GM19372 (cell line): ENCODE data around the gene TMEM266.

Experiments
- ATAC-seq: cut with Tn5 transposase; IDR thresholded peaks from one replicate; pipeline ENCODE4 v1.9.1; 2021; ENCODE audit warnings: mild to moderate bottlenecking, low read depth, moderate library complexity; ENCODE audit not compliant: unreplicated experiment

Gene TMEM266

DNA sequence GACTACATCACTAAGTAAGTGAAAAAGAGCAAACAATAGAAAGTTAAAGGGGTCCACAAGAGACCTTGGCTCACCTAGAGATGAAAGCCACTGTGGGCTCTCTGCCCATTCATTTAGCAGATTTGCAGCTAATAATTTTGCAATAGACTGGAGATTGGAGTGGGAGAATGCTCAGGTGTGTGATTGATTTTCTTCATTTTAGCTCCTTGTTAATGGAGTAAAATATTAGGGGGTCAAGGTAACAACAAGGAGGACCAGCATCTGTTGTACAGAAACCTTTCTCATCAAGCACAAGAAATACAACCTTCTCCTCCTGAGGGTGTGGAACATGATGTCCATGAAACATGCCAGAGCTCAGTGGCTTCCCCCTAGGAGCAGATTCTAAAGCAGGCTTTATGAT, 63.2 kb downstream of the TMEM266 start:
- no peak for ATAC-seq

DNA sequence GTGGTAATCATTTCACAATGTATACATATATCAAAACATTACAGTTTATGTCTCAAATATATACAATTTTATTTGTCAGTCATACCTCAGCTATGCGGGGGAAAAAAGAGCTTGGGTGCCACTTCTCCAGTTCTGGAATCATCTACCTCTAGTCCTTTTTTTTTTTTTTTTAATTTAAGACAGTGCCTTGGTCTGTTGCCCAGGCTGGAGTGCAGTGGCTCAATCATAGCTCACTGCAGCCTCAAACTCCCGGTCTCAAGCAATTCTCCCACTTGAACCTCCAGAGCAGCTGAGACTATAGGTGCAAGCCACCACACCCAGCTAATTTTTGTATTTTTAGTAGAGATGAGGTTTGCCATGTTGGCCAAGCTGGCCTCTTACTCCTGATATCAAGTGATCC, 67.4 kb downstream of the TMEM266 start:
- no peak for ATAC-seq

DNA sequence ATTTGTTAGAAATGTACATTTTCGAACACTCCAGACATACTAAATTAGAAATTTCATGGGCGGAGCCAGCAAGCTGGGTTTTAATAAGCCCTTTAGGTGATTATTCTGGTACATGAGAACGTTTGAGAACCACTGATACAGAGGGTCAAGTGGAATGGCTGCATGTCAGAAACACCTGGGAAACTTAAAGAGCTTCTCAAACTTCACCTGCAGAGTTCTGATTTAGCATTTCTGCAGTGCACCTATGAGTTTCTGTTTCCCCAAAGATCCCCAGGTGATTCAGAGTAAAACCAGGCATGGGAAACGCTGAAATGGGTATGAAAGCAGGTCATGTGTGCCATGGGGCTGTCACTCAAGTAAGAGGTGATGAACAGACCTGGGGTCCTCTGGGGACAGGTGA, 68.1 kb downstream of the TMEM266 start:
- ATAC-seq: no peak

DNA sequence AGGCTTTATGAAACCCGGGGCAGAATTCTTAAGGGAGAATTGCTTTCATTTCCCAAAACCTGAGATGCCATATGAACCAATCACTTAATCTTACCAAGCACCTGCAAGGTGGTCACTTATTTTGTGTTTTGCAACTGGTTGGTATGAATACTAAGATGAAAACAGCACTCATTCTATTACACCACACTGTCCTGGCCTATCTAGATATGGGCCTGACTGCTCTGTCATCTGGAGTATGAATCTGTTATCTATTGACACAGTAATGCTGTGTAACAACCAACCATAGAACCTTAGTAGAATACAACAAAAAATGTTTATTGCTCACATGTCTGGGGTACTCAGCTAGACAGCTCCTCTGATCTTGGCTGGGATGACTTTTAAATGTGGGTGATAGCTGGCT, 74.8 kb downstream of the TMEM266 start:
- no peak for ATAC-seq

DNA sequence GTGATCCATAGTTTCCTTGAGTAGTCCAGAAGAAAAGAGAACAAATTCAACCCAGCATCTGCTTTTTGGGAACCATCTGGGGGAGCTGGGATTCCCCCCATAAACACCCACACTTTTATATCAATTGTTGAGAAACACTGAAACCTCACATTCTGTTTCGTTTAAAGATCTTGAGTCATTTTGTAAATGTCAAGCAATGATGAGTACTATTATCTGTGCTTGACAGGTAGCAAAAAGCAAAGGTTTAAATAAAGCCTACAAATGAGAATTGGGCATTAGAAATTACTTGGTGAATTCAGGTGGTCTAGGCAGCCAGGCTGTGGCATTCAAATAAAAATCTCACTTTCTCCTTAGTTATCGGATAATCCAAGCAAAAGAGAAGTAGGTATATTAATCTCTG, 75.7 kb downstream of the TMEM266 start:
- ATAC-seq: no peak

DNA sequence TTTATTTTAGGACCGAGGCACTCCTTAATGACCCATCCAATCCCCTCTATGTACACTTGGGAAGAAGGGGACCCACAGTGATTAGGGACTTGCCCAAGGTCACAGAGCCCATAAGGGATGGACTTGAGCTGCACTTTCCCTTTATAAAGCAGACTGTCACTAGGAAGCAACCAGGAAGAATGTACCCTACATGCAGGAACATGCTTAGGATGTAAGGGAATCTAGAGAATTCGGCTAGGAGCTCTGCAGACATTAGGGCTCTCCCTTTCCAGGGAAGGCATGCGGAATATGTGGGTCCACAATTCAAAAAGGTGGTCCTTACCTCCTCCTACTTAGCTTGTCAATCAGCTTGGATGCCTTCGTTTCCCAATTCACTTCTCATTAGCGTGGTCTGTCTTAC, 78.7 kb downstream of the TMEM266 start:
- ATAC-seq: no peak

DNA sequence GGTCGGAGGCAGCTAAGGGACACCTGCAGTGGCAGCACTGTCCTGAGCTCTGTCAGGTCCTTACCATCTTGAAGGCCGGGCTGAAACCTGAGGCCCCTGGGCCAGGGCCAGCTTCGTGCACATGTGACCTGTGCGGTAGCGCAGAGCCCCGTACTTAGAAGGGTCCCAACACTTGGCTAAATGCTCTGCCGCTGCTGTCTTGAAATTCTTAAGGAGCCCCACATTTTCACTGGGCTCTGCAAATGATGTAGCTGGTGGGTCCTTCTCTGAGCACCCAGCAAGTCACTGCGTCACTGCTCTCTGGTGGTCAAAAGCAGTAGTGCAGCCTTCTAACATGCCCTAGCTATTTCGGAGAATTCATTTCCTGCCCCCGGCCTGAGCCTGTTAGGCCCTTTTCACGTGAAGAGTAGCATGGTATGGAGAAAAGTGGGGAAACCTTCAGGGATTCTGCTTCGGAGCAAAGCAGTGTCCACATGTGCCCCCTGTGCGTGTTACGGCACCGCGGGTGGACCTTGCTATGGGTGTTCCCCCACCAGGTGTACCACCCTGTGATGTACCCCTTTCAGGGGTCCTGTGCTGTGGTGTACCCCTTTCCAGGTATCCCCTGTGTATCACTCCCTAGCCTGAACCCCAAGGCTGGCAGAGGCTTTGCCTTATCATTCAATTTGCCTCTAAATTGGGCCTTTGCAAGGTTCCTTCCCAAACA, 79.7 kb downstream of the TMEM266 start:
- no peak for ATAC-seq

DNA sequence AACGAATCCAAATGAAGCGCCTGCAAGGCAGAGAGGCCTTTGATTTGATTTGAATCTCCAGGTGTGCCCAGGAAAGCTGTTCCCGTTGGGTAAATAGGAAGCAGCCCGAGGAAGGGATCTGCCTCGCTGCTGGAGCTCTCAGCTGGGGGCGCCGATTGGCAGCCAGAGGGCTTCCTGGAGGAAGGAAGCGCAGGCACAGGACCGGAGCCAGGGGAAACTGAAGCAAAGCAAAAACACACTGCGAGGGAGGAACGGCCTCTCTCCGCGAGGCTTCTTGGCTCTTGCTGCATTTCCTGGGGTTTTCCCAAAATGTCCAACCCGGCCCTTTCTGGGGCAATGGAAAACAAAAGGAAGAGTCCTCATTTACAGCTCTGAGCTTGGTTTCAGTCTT, 80.3 kb downstream of the TMEM266 start:
- no peak for ATAC-seq

DNA sequence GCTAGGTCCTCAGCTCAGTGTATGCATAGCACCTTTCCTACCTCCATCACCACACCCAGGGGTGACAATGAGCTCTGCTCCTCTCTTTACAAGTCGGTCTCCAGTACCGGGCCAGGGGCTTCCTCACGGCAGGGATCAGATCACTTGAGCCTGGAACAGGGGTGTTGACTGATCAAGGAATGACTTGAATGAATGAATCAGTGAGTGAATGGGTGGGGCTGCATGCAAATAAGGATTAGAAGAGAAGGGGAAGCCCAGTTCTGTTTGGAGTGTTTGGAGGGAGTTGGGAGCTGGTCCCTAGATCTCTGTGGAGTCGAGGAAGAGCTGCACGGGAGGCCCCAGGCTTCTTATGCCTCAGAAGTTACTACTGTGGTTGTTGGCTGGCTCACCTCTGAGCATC, 87.0 kb downstream of the TMEM266 start:
- ATAC-seq: no peak

DNA sequence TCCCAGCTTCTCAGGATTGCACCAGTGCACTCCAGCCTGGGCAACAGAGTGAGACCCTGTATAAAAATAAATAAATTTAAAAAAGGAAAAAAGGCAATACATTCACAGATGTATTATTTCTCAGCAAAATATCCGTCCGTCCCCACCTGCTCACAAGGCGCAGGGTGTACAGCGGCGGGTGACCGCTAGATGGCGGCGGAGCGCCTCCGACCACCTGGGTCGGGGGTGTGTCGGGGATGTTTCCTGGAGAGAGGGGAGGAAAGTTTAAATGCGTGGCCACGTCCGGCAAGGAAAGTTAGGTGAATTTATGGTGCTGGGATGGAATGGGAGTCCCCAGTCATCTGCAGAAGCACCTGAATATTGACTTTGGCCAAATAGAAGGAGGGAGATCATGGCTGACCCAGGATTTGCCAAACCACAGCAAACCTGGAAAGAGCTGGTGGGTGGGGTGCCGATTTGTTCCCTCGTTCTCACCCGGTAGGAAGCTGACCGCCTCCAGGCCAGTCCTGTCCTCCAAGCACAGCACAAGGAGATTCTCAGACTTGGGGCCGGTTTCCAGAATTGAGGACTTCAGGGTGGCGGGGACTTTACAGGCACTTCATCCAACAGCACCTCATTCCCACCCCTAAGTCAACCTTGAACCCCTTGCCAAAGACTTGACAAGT, 88.3 kb downstream of the TMEM266 start:
- ATAC-seq: no peak

DNA sequence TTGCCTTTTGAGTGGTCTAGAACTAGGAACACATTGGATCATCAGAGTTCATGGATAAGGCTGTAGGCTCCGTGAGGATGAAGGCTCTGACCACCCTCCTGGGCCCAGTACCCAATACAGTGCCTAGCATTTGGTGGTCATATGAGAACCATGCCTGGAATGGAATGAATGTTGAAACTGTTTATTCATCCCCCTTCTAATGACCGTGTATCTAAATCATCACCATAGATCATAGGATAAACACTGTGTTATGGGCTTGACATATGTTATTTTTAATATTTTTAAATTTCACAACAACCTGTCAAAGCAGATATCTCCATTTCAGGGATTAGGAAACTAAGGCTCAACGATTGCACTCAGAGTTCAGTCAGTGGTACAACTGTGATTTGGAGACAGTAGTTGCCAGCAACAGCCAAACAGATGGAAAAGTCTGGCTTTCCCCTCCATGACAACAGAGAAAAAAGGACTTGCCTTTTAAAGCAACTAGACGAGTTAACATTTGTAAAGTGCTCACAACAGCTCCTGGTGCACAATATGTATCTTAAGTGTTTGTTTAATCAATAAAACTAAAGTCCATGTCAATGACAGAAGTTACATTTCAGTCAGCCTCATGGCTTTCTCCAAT, 89.6 kb downstream of the TMEM266 start:
- ATAC-seq: no peak

DNA sequence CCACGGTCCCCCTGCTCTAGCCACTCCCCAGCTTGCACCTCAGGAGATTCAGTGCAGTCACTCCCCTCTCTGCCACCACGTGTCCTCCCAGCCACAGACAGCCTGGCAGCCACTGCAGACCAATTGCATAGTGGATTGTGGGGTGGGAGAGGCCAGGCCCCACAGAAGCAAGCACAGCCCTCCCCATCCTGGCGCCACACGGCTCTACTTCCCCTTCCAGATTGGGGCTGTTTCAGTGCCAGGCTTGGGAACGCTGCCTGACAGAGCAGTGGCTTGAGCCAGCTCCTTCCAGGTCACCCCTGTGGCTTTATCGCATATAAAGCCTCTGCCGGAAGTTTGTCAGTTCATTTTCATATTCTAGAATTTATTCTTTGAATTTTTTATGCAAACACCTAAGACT, 90.7 kb downstream of the TMEM266 start:
- peak; percentile 18 for ATAC-seq

DNA sequence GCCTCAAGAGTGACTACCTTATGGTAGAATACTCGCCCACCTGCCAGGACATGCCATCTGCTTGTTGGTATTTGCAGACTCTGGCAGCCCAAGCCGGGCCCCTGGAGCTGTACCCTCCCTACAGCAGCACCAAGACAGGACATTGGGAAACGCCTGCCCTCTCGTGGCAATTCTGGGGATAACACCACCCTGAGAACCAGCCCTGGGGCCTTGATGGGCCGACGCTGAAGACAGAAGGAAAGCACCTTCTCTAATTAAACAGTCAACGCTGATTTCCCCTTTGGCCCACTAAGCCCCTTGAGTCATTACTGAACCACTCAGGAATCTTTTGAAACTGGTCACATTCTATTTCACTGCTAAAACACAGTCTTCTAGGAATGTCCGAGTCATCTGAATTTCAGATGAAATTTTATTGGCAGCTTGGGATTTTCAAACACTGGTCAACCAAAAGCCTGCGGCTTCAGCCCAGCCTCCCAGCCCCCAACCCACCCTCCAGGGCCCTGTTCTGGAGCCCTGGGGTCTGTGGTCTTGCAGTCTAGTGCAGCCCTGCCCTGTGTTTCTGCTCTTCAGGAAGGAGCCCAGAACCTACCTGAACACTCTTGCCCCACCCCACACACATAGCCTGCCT, 91.3 kb downstream of the TMEM266 start:
- ATAC-seq: peak; percentile 75

DNA sequence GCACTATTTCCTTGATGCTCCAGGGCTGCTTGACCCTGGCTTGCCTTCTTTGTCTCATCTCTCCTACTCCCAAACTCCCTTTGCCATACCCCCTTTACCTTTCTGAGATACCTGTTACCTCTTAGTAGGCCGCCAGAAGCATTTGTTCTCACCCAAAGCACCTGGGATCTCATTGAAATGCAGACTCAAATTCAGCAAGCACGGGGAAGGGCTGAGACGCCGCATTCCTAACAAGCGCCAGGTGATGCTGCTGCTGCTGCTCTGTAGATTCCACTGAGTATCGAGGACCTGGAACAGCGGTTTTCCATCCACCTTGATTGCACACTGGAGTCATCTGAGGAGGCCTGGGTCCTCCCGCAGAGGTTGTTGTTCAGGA, 91.8 kb downstream of the TMEM266 start:
- no peak for ATAC-seq

DNA sequence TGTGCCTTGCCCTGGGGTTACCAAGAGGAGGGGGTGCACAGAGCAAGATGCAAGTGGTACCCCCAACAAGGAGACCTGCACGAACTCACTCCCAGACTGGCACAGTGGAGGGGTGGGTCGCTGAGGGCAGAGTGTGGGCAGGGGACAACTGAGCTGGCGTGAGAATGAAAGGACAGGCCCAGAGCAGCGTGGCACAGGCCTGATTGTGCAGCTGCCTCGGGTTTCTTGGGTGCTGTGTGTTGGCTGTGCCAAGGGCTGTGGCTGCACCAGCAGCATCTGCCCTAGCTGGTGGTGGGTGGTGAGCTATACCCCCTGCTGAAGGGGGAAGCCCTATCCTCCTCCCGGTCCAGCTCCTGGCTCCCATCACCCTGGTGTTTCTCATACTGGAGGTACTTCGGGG, 92.4 kb downstream of the TMEM266 start:
- ATAC-seq: no peak

DNA sequence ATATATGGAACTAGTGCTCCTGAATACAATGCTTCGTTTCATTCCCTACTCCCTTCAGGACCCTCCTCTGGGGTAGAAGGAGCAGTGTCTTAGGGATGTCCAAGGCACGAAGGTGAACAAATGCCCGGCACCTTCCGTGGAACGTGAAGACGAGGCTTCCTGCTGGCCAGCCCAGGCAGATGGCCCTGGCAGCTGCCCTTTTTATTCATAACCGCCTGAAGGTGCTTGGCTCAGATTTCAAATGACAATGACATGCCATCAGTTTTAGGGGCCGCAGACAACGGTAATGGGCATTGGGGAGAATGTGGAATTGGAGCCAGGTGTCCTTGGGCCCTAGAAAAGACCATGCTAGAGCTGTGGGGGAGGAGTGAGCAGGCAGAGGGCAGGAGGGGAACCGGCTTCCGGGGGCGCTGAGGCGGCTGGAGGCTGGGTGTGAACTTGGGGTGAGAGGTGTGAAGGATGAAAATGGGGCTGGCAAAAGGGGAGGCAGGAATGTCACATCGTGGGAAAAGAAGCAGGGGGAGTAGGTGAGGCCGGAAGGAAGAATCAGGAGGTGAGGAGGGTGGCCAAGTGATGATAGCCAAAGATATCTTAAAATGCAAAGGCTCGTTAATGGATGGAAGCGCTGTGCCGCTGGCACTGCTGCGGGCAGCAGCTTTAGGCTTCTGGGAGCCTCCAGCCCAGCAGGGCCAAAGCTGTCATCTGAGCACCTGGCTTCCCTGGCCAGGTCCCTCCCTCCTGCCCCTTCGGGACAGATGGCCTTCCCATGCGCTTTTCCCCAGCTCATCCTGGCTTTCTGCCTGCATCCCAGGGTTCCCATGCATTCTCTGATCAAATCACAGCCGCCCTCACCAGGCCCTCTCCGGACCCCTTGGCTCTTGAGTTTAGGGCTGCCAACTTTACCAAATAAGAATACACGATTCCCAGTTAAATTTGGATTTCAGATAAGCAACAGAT, 93.7 kb downstream of the TMEM266 start:
- no peak for ATAC-seq

DNA sequence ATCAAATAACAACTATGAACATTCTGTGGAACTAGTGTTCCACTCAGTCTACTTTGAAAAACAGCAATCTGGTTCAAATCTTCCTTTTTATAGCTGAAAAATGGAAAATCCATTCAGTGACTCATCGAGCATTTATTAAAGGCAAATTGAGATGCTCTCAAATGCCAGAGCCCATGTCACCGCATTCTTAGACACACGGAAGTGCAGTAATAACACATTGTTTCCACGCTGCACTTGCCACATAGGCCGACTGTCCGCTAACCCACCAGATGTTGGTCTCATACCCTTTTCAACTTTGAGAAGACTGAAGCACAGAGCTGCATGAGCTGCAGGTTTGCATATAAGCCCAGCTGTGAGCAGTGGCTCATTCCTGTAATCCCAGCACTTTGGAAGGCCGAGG, 95.9 kb downstream of the TMEM266 start:
- ATAC-seq: no peak

DNA sequence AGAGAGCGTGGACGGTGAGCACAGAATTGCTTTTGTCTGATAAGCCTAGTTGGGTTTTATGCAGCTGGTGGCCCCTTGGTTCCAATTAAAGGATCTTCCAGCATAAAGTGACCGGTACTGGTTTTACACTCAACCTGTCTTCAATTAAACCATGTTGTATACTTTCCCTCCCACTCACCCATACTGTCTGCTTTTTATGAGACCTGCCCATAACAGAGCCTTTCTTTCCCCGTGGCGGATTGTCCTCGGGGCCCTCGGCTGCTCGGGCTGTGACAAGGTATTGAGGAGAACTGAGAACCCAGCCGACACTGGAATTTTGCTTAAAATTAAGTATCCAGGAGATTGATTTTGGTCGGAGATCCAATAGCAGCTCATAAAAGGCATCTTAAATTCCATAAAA, 98.4 kb downstream of the TMEM266 start:
- ATAC-seq: no peak

DNA sequence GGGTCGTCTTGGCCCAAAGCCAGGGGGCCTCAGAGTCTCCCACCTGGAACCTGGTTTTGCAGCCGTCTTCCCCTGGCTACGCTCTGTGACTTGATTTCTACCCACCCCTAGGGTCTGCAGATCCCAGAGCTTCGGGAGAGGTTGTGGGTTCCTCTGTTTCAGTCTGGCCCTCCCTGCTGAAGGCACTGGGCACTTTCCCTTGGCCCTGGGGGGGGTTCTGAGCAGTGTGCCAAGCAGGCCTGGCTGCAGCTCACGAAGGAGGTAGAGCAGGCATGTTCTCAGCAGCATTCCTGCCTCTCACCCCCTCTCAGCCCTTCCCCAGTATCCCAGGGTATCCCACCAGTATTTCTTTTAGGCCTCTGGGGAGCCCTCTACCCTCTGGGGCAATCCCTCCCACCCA, 99.0 kb downstream of the TMEM266 start:
- ATAC-seq: no peak

DNA sequence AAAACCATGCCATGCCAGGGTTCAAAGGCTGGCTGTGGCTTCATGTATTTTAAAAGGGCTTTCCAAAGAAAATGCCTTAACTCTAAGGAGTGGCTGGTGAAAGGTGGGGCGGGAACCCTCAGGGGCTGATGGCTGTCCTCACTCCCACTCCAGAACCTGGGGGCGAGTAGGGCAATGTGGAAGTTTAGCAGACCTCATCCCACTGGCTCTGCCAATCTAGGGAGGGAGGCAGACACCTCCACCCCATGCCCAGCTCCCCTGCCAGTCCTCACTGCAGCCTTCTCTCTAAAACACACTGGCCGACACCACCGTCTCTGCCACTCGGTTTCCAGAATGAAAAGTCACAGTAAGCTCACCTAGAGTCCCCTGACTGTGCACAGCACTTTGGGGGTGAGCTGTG, 99.5 kb downstream of the TMEM266 start:
- no peak for ATAC-seq
